Type B pancreatic cell (in vitro differentiated cells): ENCODE data around the gene FAM3B. TPM values are rescaled to one million over a fixed set of nuclear protein-coding genes. Genes with fewer than 3 reads are reported as not detected.

Experiments
- DNase-seq: peaks from one replicate; pipeline ENCODE4 v3.0.0; 2021; ENCODE audit warnings: mixed read lengths; ENCODE audit not compliant: unreplicated experiment; ENCODE audit errors: extremely low spot score
- H3K27ac Mint-ChIP-seq: 2 replicates; pipeline ENCODE4 v1.8.0; 2021; ENCODE audit warnings: mild to moderate bottlenecking, mixed read lengths
- H3K27me3 Mint-ChIP-seq: 2 replicates; pipeline ENCODE4 v1.8.0; 2021; ENCODE audit warnings: mixed read lengths
- H3K36me3 Mint-ChIP-seq: 2 replicates; pipeline ENCODE4 v1.8.0; 2021; ENCODE audit warnings: mixed read lengths
- H3K4me1 Mint-ChIP-seq: one replicate; pipeline ENCODE4 v1.8.0; 2021; ENCODE audit warnings: mixed read lengths; ENCODE audit not compliant: unreplicated experiment
- H3K4me3 Mint-ChIP-seq: 2 replicates; pipeline ENCODE4 v1.8.0; 2021; ENCODE audit warnings: mild to moderate bottlenecking, mixed read lengths
- H3K9me3 Mint-ChIP-seq: 2 replicates; pipeline ENCODE4 v1.8.0; 2021; ENCODE audit warnings: mixed read lengths
- long read RNA-seq: library from polyadenylated mRNA; unstranded; transcript quantifications from one replicate; pipeline ENCODE4 v2.0.0, GENCODE V29; 2020
- total RNA-seq: library from RNA; stranded (reverse); gene quantifications from 2 replicates; pipeline ENCODE4 v1.2.1, GENCODE V29; 2021; ENCODE audit warnings: low replicate concordance
- TF ChIP-seq, protein P1 (sequence below): fragments of 200-600 bp; sonication (generic); conservative IDR thresholded peaks from 2 replicates; pipeline ENCODE4 v1.5.0; 2021; ENCODE audit warnings: antibody characterized with exemption, mild to moderate bottlenecking

The FAM3B gene, protein sequence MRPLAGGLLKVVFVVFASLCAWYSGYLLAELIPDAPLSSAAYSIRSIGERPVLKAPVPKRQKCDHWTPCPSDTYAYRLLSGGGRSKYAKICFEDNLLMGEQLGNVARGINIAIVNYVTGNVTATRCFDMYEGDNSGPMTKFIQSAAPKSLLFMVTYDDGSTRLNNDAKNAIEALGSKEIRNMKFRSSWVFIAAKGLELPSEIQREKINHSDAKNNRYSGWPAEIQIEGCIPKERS
- total RNA-seq = 4.7 and 10.3 TPM in 2 replicates
- long read RNA-seq, partial matches to known transcripts = 1 of 5 reads
- long read RNA-seq, other reads (novel, unspliced or antisense) = 0 of 5 reads

DNA sequence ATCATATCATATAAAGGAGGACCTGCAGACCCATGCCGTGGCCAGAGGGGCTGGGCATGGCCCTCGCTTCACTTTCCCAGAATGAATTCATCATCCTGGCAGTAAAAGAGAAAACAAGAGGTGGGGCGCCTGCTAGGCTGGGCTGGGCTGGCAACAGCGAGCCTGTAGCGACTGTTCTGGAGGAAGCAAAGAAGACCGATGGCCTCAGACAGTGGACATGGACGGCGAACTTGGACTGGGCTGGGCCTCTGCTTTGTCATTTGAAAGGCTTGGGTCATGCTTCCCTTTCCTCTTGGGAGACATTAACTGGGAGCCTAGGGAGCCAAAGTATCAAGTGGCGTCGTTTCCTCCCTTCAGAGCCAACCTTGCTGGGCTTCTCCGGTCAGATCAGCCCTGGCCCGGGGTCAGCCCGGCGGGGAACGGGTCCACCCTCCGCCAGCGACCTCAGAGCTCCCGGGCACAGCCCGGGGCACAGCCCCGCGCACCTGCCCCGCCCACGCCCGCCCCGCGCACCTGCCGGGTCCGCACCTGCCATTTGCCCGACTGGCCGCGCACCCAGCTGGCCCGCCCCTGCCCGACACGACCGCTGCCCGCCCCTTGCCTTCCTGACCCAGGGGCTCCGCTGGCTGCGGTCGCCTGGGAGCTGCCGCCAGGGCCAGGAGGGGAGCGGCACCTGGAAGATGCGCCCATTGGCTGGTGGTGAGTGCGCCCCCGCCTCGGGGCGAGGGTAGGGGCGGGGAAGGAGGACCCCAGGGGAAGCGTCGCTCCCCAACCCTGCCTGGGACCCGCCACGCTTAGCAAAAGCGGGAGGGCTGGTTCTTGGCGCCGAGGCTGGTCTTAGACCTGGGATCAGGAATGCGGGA, at the start of gene FAM3B:
FAM3B (plus strand) TSS at position 602 of the 863 bp plus-strand sequence; CDS start at position 681, 79 bp downstream.
- H3K36me3 Mint-ChIP-seq = no peaks in the 10 kb centered on the region
- DNase-seq = no peak
- no peaks in the 10 kb centered on the region for H3K9me3 Mint-ChIP-seq
- TF ChIP-seq, protein P1, sequence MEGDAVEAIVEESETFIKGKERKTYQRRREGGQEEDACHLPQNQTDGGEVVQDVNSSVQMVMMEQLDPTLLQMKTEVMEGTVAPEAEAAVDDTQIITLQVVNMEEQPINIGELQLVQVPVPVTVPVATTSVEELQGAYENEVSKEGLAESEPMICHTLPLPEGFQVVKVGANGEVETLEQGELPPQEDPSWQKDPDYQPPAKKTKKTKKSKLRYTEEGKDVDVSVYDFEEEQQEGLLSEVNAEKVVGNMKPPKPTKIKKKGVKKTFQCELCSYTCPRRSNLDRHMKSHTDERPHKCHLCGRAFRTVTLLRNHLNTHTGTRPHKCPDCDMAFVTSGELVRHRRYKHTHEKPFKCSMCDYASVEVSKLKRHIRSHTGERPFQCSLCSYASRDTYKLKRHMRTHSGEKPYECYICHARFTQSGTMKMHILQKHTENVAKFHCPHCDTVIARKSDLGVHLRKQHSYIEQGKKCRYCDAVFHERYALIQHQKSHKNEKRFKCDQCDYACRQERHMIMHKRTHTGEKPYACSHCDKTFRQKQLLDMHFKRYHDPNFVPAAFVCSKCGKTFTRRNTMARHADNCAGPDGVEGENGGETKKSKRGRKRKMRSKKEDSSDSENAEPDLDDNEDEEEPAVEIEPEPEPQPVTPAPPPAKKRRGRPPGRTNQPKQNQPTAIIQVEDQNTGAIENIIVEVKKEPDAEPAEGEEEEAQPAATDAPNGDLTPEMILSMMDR = no peak
- peak within 1 kb of the TSS; percentile 82 for H3K4me3 Mint-ChIP-seq
- H3K4me1 Mint-ChIP-seq = peaks cover 9% of the 10 kb centered on the region
- H3K27ac Mint-ChIP-seq = no peak within 1 kb of the TSS
- peaks cover 36% of the 10 kb centered on the region for H3K27me3 Mint-ChIP-seq

DNA sequence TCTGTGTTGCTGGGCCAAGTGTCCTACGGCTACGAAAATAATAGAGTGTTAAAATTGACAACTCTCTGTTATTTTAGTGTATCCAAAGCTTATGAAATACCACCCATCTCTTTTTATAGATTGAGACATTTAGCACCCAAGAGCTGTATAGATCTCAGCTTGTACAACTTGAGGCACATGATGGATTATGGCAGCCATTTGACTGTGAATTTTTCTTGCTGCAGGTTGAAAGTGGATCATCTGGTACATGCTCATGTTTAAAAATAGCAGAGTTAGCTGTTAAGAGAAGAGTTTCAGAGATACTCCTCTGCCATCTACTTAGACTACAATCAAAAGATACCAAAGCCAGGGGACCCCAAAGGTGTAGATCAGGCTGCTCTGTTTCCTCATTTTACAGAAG, 49.3 kb upstream of the FAM3B start:
- Mint-ChIP-seq H3K4me1 (no peaks in the 10 kb centered on the region), H3K9me3 (peaks cover 10% of the 10 kb centered on the region), H3K27me3 (no peaks in the 10 kb centered on the region), H3K4me3 (no peak overlapping the region), H3K36me3 (peaks cover 15% of the 10 kb centered on the region), H3K27ac (no peak overlapping the region)
- TF ChIP-seq, protein P1 = no peak
- DNase-seq = no peak

DNA sequence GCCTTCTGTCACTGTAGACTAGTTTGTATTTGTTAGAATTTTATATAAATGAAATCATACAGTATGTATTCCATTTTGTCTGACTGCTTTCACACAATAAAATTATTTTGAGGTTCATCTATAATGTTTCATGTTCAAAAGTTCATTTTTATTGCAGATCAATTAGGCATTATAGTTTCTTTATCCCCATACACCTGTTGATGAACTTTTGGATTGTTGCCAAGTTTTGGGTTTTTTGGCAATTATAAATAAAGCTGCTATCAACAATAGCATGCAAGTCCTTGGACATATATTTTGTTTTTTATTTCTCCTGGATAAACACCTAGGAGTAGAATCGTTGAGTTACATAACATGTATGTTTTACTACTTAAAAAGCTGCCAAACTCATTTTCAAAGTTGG, 47.1 kb upstream of the FAM3B start:
- no peak for DNase-seq
- Mint-ChIP-seq H3K36me3 (peaks cover 12% of the 10 kb centered on the region), H3K9me3 (peaks cover 12% of the 10 kb centered on the region), H3K27me3 (no peaks in the 10 kb centered on the region), H3K27ac (no peak overlapping the region), H3K4me1 (no peaks in the 10 kb centered on the region), H3K4me3 (no peak overlapping the region)
- TF ChIP-seq, protein P1 = no peak

DNA sequence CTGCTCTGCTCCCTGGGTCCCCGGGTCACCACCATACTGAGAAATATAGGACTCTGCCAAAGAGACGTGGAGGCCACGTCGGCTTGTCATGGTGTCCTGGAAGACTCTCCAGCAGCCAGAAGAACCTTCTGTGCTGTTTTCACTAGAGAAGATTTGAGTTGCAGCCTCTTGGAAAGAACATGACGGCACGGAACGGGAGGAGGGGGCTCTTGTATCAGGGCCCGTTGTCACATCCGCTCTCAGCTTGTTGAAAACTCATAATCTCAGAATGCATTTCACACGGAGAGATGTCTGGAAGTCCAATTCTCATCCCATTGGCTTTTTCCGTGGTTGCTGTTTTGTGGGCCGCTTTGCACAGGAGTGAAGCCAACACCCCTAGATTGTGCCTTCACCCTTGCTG, 39.4 kb upstream of the FAM3B start:
- no peak for DNase-seq
- H3K4me1 Mint-ChIP-seq = no peaks in the 10 kb centered on the region
- H3K9me3 Mint-ChIP-seq = peaks cover 5% of the 10 kb centered on the region
- no peaks in the 10 kb centered on the region for H3K27me3 Mint-ChIP-seq
- H3K27ac Mint-ChIP-seq = no peak overlapping the region
- H3K36me3 Mint-ChIP-seq = peaks cover 7% of the 10 kb centered on the region
- no peak overlapping the region for H3K4me3 Mint-ChIP-seq
- TF ChIP-seq, protein P1 = no peak

DNA sequence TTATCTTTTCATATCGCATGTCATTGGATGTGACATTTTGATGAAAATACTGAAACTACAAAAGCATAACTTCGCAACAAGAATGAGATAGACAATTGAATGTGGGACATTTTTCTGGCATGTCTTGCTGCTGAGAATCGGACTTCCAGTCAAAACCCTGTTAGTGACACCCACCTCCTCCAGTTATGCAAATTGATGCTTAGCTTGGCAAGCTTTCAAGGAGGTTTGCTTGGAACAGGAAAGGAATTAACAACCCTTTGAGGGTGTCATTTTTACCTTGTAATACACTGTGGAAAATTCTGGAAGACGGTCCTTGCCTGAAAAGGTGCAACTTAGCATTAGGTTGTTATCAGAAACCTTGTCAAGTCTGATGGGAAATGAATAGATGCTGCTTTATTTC, 38.8 kb upstream of the FAM3B start:
- Mint-ChIP-seq H3K4me1 (no peaks in the 10 kb centered on the region), H3K27ac (no peak overlapping the region), H3K27me3 (peaks cover under 1% of the 10 kb centered on the region), H3K36me3 (peaks cover under 1% of the 10 kb centered on the region), H3K9me3 (peaks cover 1% of the 10 kb centered on the region), H3K4me3 (no peak overlapping the region)
- DNase-seq = no peak
- TF ChIP-seq, protein P1 = no peak
